IPS-20b (cell line): ENCODE measurements around the gene RAB30.

ENCODE experiments used
- H3K27ac ChIP-seq: one replicate; pipeline ENCODE4 v1.5.1; 2013; ENCODE audit warnings: low read length
- H3K27me3 ChIP-seq: 2 replicates; pipeline ENCODE4 v1.6.1; 2013; ENCODE audit warnings: mild to moderate bottlenecking, low read length, inconsistent platforms; ENCODE audit not compliant: insufficient read depth
- H3K36me3 ChIP-seq: 2 replicates; pipeline ENCODE4 v1.6.1; 2013; ENCODE audit warnings: low read depth, mild to moderate bottlenecking, inconsistent platforms, low read length, moderate library complexity; ENCODE audit not compliant: insufficient read depth
- H3K4me1 ChIP-seq: 2 replicates; pipeline ENCODE4 v1.6.1; 2013; ENCODE audit warnings: mild to moderate bottlenecking, control low read depth, inconsistent platforms, low read length, moderate library complexity; ENCODE audit not compliant: insufficient read depth
- H3K4me3 ChIP-seq: 2 replicates; pipeline ENCODE4 v1.5.1; 2013; ENCODE audit warnings: mild to moderate bottlenecking, low read length, inconsistent platforms
- H3K9ac ChIP-seq: 2 replicates; pipeline ENCODE4 v1.6.1; 2013; ENCODE audit warnings: low read depth, mild to moderate bottlenecking, inconsistent platforms, low read length, moderate library complexity
- H3K9me3 ChIP-seq: 2 replicates; pipeline ENCODE4 v1.6.1; 2013; ENCODE audit warnings: mild to moderate bottlenecking, low read depth, low read length, inconsistent platforms; ENCODE audit not compliant: insufficient read depth

RAB30 gene

GRCh38 chr11:83007477-83007876 is 64.2 kb downstream of the RAB30 start:
- Histone ChIP-seq H3K9ac (no peak overlapping the region), H3K4me1 (peaks cover 4% of the 10 kb centered on the region; the same call in 1 of the 2 replicates), H3K9me3 (no peaks in the 10 kb centered on the region), H3K4me3 (no peak overlapping the region), H3K36me3 (no peaks in the 10 kb centered on the region), H3K27me3 (no peaks in the 10 kb centered on the region), H3K27ac (no peak overlapping the region)

- Histone ChIP-seq H3K9me3 (no peaks in the 10 kb centered on the region), H3K27me3 (no peaks in the 10 kb centered on the region), H3K4me3 (no peak overlapping the region), H3K36me3 (no peaks in the 10 kb centered on the region), H3K9ac (no peak overlapping the region), H3K4me1 (peaks cover 4% of the 10 kb centered on the region; the same call in 1 of the 2 replicates), H3K27ac (no peak overlapping the region)
Measured at GRCh38 chr11:83006877-83007330, 64.8 kb downstream of the RAB30 start.

- H3K27ac ChIP-seq, result no peak overlapping the region
- no peak overlapping the region for H3K9ac ChIP-seq
- H3K36me3 ChIP-seq, result no peaks in the 10 kb centered on the region
- H3K27me3 ChIP-seq, result no peaks in the 10 kb centered on the region
- no peak overlapping the region for H3K4me3 ChIP-seq
- no peaks in the 10 kb centered on the region for H3K9me3 ChIP-seq
- H3K4me1 ChIP-seq, result peaks cover 4% of the 10 kb centered on the region; the same call in 1 of the 2 replicates
Measured at GRCh38 chr11:83004746-83005556, 66.7 kb downstream of the RAB30 start.

GRCh38 chr11:83002522-83002921 is 69.2 kb downstream of the RAB30 start:
- Histone ChIP-seq H3K36me3 (no peaks in the 10 kb centered on the region), H3K9me3 (no peaks in the 10 kb centered on the region), H3K4me1 (peaks cover 2% of the 10 kb centered on the region; the same call in 1 of the 2 replicates), H3K9ac (no peak overlapping the region), H3K27me3 (no peaks in the 10 kb centered on the region), H3K27ac (no peak overlapping the region), H3K4me3 (no peak overlapping the region)

- H3K36me3 ChIP-seq, result no peaks in the 10 kb centered on the region
- H3K27ac ChIP-seq, result no peak overlapping the region
- H3K4me3 ChIP-seq, result no peak overlapping the region
- no peaks in the 10 kb centered on the region for H3K4me1 ChIP-seq
- no peaks in the 10 kb centered on the region for H3K27me3 ChIP-seq
- no peak overlapping the region for H3K9ac ChIP-seq
- no peaks in the 10 kb centered on the region for H3K9me3 ChIP-seq
Measured at GRCh38 chr11:83002053-83002452, 69.6 kb downstream of the RAB30 start.

GRCh38 chr11:83000381-83000780 is 71.3 kb downstream of the RAB30 start:
- Histone ChIP-seq H3K9me3 (no peaks in the 10 kb centered on the region), H3K36me3 (no peaks in the 10 kb centered on the region), H3K27ac (no peak overlapping the region), H3K9ac (no peak overlapping the region), H3K4me3 (no peak overlapping the region), H3K4me1 (no peaks in the 10 kb centered on the region), H3K27me3 (no peaks in the 10 kb centered on the region)

- no peaks in the 10 kb centered on the region for H3K9me3 ChIP-seq
- H3K27ac ChIP-seq, result no peak overlapping the region
- H3K4me1 ChIP-seq, result no peaks in the 10 kb centered on the region
- no peak overlapping the region for H3K4me3 ChIP-seq
- no peak overlapping the region for H3K9ac ChIP-seq
- no peaks in the 10 kb centered on the region for H3K36me3 ChIP-seq
- no peaks in the 10 kb centered on the region for H3K27me3 ChIP-seq
Measured at GRCh38 chr11:82999232-82999631, 72.5 kb downstream of the RAB30 start.

GRCh38 chr11:82998697-82999096 is 73.0 kb downstream of the RAB30 start:
- Histone ChIP-seq H3K36me3 (no peaks in the 10 kb centered on the region), H3K4me1 (no peaks in the 10 kb centered on the region), H3K9ac (no peak overlapping the region), H3K9me3 (no peaks in the 10 kb centered on the region), H3K27ac (no peak overlapping the region), H3K4me3 (no peak overlapping the region), H3K27me3 (no peaks in the 10 kb centered on the region)

GRCh38 chr11:82996966-82997606 is 74.6 kb downstream of the RAB30 start:
- Histone ChIP-seq H3K4me1 (no peaks in the 10 kb centered on the region), H3K9me3 (no peaks in the 10 kb centered on the region), H3K4me3 (no peak overlapping the region), H3K9ac (no peak overlapping the region), H3K27ac (no peak overlapping the region), H3K27me3 (no peaks in the 10 kb centered on the region), H3K36me3 (no peaks in the 10 kb centered on the region)

GRCh38 chr11:82995754-82996398 is 75.8 kb downstream of the RAB30 start:
- no peaks in the 10 kb centered on the region for H3K4me1 ChIP-seq
- no peaks in the 10 kb centered on the region for H3K27me3 ChIP-seq
- H3K4me3 ChIP-seq, result no peak overlapping the region
- no peak overlapping the region for H3K9ac ChIP-seq
- no peaks in the 10 kb centered on the region for H3K36me3 ChIP-seq
- no peak overlapping the region for H3K27ac ChIP-seq
- H3K9me3 ChIP-seq, result no peaks in the 10 kb centered on the region

- H3K27ac ChIP-seq, result no peak overlapping the region
- no peak overlapping the region for H3K9ac ChIP-seq
- no peaks in the 10 kb centered on the region for H3K36me3 ChIP-seq
- H3K4me3 ChIP-seq, result no peak overlapping the region
- H3K27me3 ChIP-seq, result no peaks in the 10 kb centered on the region
- H3K4me1 ChIP-seq, result no peaks in the 10 kb centered on the region
- H3K9me3 ChIP-seq, result no peaks in the 10 kb centered on the region
Measured at GRCh38 chr11:82995235-82995634, 76.5 kb downstream of the RAB30 start.
